Spleen (tissue), 11 donors: Measurements from ENCODE around the gene RYR2. TPM values are rescaled to one million over a fixed set of nuclear protein-coding genes. Genes with fewer than 3 reads are reported as not detected.

Experiments
- DNase-seq: peaks from one replicate; pipeline ENCODE4 v3.0.0-alpha.2; 2020
- H3K27ac ChIP-seq, 8 donors: fragments of 200-600 bp; sonication (generic) in 7 of 8; 1 replicate in 4 of 8; 2 replicates in 4 of 8; pipeline versions ENCODE4 v1.5.0 to v1.8.0; 2016 to 2021; ENCODE audit warnings: inconsistent platforms in 4 of 8, mild to moderate bottlenecking in 4 of 8, moderate library complexity in 1 of 8
- H3K27me3 ChIP-seq, 7 donors: fragments of 200-600 bp; sonication (generic) in 6 of 7; replicated peaks in 1 of 7; 1 replicate in 4 of 7; 2 replicates in 3 of 7; pipeline versions ENCODE4 v1.5.0 to v1.8.0; 2016 to 2021; ENCODE audit warnings: inconsistent platforms in 3 of 7, mild to moderate bottlenecking in 1 of 7
- H3K36me3 ChIP-seq, 6 donors: fragments of 200-600 bp; sonication (generic) in 5 of 6; 1 replicate in 4 of 6; 2 replicates in 2 of 6; pipeline versions ENCODE4 v1.5.0 to v1.8.0; 2016 to 2021; ENCODE audit warnings: inconsistent platforms in 2 of 6
- H3K4me1 ChIP-seq, 6 donors: fragments of 200-600 bp; sonication (generic) in 5 of 6; 1 replicate in 3 of 6; 2 replicates in 3 of 6; pipeline versions ENCODE4 v1.5.0 to v1.8.0; 2016 to 2021; ENCODE audit warnings: inconsistent platforms in 3 of 6
- H3K4me3 ChIP-seq, 8 donors: fragments of 200-600 bp; sonication (generic) in 7 of 8; 1 replicate in 4 of 8; 2 replicates in 4 of 8; pipeline versions ENCODE4 v1.5.0 to v1.8.0; 2016 to 2021; ENCODE audit warnings: inconsistent platforms in 4 of 8, mild to moderate bottlenecking in 4 of 8, moderate library complexity in 2 of 8
- H3K9me3 ChIP-seq, 8 donors: fragments of 200-600 bp; sonication (generic) in 7 of 8; 1 replicate in 4 of 8; 2 replicates in 4 of 8; pipeline versions ENCODE4 v1.5.0 to v1.8.0; 2016 to 2021; ENCODE audit warnings: inconsistent platforms in 4 of 8
- CTCF ChIP-seq, 11 experiments: fragments of 200-600 bp in 7 of 11; fragments of 450-650 bp in 4 of 11; sonication (generic) in 4 of 11; IDR thresholded peaks in 8 of 11; conservative IDR thresholded peaks in 3 of 11; 1 replicate in 7 of 11; 2 replicates in 4 of 11; pipeline versions ENCODE4 v1.4.0 to v1.8.0; 2016 to 2021; ENCODE audit warnings: antibody characterized with exemption in 11 of 11, inconsistent platforms in 4 of 11, mild to moderate bottlenecking in 1 of 11
- POLR2A ChIP-seq, 3 donors: fragments of 450-650 bp; IDR thresholded peaks; one replicate each; pipeline ENCODE4 v1.5.1; 2017; ENCODE audit warnings: antibody characterized with exemption in 3 of 3, mild to moderate bottlenecking in 1 of 3
- POLR2AphosphoS5 ChIP-seq, 3 donors: sonication (generic); formaldehyde crosslinking; IDR thresholded peaks; one replicate each; pipeline ENCODE4 v1.5.1; 2017; ENCODE audit warnings: antibody characterized with exemption in 3 of 3
- WGBS, 5 donors: extraction: QIAGEN DNeasy Blood & Tissue Kit in 3 of 5; methylation state at CpG; one replicate each; pipeline versions ENCODE4 v1.1.5 to v1.1.7; 2013 to 2018; 5-methylcytosine and 5-hydroxymethylcytosine counted together
- intact Hi-C: fragments of 100-400 bp; cut with DNase I; formaldehyde crosslinking; loops from one replicate; pipeline ENCODE4 v1.15.0; 2023; ENCODE audit warnings: low total_unique reads
- polyA plus RNA-seq, 3 donors: library from polyadenylated mRNA; stranded (reverse); fragments of 200-250 nt; gene quantifications; one replicate each; pipeline ENCODE4 v1.2.1, GENCODE V29; 2013
- total RNA-seq, 7 donors: library from RNA; depleted of rRNA in 3 of 7; stranded (reverse); fragments of >200 nt in 3 of 7; fragmentation: NEBNext Ultra II Directional in 4 of 7; extraction: Animal tissue kit (Norgen Biotek cat#: 25700) in 4 of 7; gene quantifications; one replicate each; pipeline versions ENCODE4 v1.1.0 to v1.2.1, GENCODE V29; 2016 to 2021
- donor health status: healthy with polysubstance abuse.
- donor health status: DM: no; HTN: no; CAD: no; lungs with moderate emphysema.
- donor health status: DM: no; HTN: no; CAD: no.
- donor health status: Bipolar disorder and iron deficiency.
- donor health status: healthy.
- donor health status: DM: no; HTN: no; CAD: no.
- donor health status: DM: yes; HTN: yes; CAD: no.

RYR2 gene
- total and polyA plus RNA-seq, 10 donors = 0.12 to 7.1 (median 3.7) TPM

GRCh38 chr1:237574536-237574935, 532.6 kb downstream of the RYR2 start:
- H3K9me3 ChIP-seq = peaks cover 0 to 48% (median 33%) of the 10 kb centered on the region in 8 donors
- TF ChIP-seq CTCF (IDR thresholded peaks at IDR 0.05 in 8 of 11, conservative IDR thresholded peaks at IDR 0.05 in 3 of 11) = no peak
- no peaks in the 10 kb centered on the region for H3K36me3 ChIP-seq
- intact Hi-C loops = no loop called here
- 36 to 55% (median 42%) methylated on average over 2 of the region's 2 CpGs for WGBS, 5 donors
- no peaks in the 10 kb centered on the region for H3K27me3 ChIP-seq
- no peak for DNase-seq
- no peak overlapping the region for H3K4me3 ChIP-seq
- H3K27ac ChIP-seq = no peak overlapping the region
- H3K4me1 ChIP-seq = no peaks in the 10 kb centered on the region

- DNase-seq = no peak
- no peaks in the 10 kb centered on the region for H3K36me3 ChIP-seq
- peaks cover 0 to 60% (median 35%) of the 10 kb centered on the region in 8 donors for H3K9me3 ChIP-seq
- H3K4me1 ChIP-seq = no peaks in the 10 kb centered on the region
- intact Hi-C loops = no loop called here
- no peak overlapping the region for H3K4me3 ChIP-seq
- TF ChIP-seq POLR2A (IDR thresholded peaks at IDR 0.05) = no peak
- TF ChIP-seq CTCF (IDR thresholded peaks at IDR 0.05 in 8 of 11, conservative IDR thresholded peaks at IDR 0.05 in 3 of 11) = no peak
- TF ChIP-seq POLR2AphosphoS5 (IDR thresholded peaks at IDR 0.05) = no peak
- WGBS, 5 donors = 84 to 97% (median 89%) methylated on average over 3 of the region's 3 CpGs
- no peak overlapping the region for H3K27ac ChIP-seq
- no peaks in the 10 kb centered on the region for H3K27me3 ChIP-seq
These were observed 536.6 kb downstream of the RYR2 start for GRCh38 chr1:237578540-237578939.

GRCh38 chr1:237580726-237581125, 538.7 kb downstream of the RYR2 start:
- TF ChIP-seq CTCF (IDR thresholded peaks at IDR 0.05 in 8 of 11, conservative IDR thresholded peaks at IDR 0.05 in 3 of 11) (no peak), POLR2A (IDR thresholded peaks at IDR 0.05) (no peak), POLR2AphosphoS5 (IDR thresholded peaks at IDR 0.05) (no peak)
- WGBS, 5 donors = 69 to 88% (median 77%) methylated on average over 2 of the region's 2 CpGs
- DNase-seq = no peak
- H3K27me3 ChIP-seq = no peaks in the 10 kb centered on the region
- H3K36me3 ChIP-seq = no peaks in the 10 kb centered on the region
- H3K4me1 ChIP-seq = no peaks in the 10 kb centered on the region
- no peak overlapping the region for H3K4me3 ChIP-seq
- no peak overlapping the region for H3K27ac ChIP-seq
- peaks cover 0 to 44% (median 26%) of the 10 kb centered on the region in 8 donors for H3K9me3 ChIP-seq
- intact Hi-C loops = no loop called here

GRCh38 chr1:237583270-237583669, 541.3 kb downstream of the RYR2 start:
- no peak overlapping the region for H3K27ac ChIP-seq

More at GRCh38 chr1:237583270-237583669, 541.3 kb downstream of the RYR2 start:
- TF ChIP-seq CTCF (IDR thresholded peaks at IDR 0.05 in 8 of 11, conservative IDR thresholded peaks at IDR 0.05 in 3 of 11) (no peak), POLR2A (IDR thresholded peaks at IDR 0.05) (no peak), POLR2AphosphoS5 (IDR thresholded peaks at IDR 0.05) (no peak)
- no peaks in the 10 kb centered on the region for H3K36me3 ChIP-seq
- H3K4me3 ChIP-seq = no peak overlapping the region
- peaks cover 0 to 23% (median 7%) of the 10 kb centered on the region in 8 donors for H3K9me3 ChIP-seq
- no peaks in the 10 kb centered on the region for H3K4me1 ChIP-seq
- DNase-seq = no peak
- no peaks in the 10 kb centered on the region for H3K27me3 ChIP-seq
- intact Hi-C loops = no loop called here
